GM23338 (cell line): ENCODE data around the gene ENDOV. TPM values are rescaled to one million over a fixed set of nuclear protein-coding genes. Genes with fewer than 3 reads are reported as not detected.

ENCODE experiments used
- ATAC-seq: fragments of 200-7000 bp; cut with Tn5 transposase; 3 replicates; pipeline ENCODE4 v1.9.1; 2020
- DNase-seq: peaks from one replicate; pipeline ENCODE4 v3.0.0-alpha.2; 2015; ENCODE audit warnings: low spot score
- H2AFZ ChIP-seq: fragments of 200-600 bp; sonication (generic); 2 replicates; pipeline ENCODE4 v1.8.0; 2016; ENCODE audit warnings: antibody characterized with exemption, mild to moderate bottlenecking, moderate library complexity
- H3F3A ChIP-seq: fragments of 200-600 bp; sonication (generic); replicated peaks from 2 replicates; pipeline ENCODE4 v1.8.0; 2017; ENCODE audit warnings: antibody characterized with exemption, mixed run types, low read depth
- H3K27ac ChIP-seq: fragments of 200-600 bp; sonication (generic); 2 replicates; pipeline ENCODE4 v1.6.1; 2016; ENCODE audit warnings: low read depth
- H3K27me3 ChIP-seq: fragments of 200-600 bp; sonication (generic); 2 replicates; pipeline ENCODE4 v1.8.0; 2016; ENCODE audit warnings: mild to moderate bottlenecking, mixed run types, moderate library complexity; ENCODE audit not compliant: insufficient read depth
- H3K36me3 ChIP-seq: fragments of 200-600 bp; sonication (generic); 2 replicates; pipeline ENCODE4 v1.8.0; 2016; ENCODE audit warnings: mild to moderate bottlenecking; ENCODE audit not compliant: insufficient read depth
- H3K4me1 ChIP-seq: fragments of 200-600 bp; sonication (generic); 2 replicates; pipeline ENCODE4 v1.8.0; 2016; ENCODE audit warnings: mild to moderate bottlenecking, moderate library complexity; ENCODE audit not compliant: insufficient read depth
- H3K4me2 ChIP-seq: fragments of 200-600 bp; sonication (generic); 2 replicates; pipeline ENCODE4 v1.7.1; 2017; ENCODE audit warnings: mixed run types
- H3K4me3 ChIP-seq: fragments of 200-600 bp; sonication (generic); 2 replicates; pipeline ENCODE4 v1.6.1; 2016; ENCODE audit warnings: mixed run types
- H3K79me2 ChIP-seq: fragments of 200-600 bp; sonication (generic); replicated peaks from 2 replicates; pipeline ENCODE4 v1.8.0; 2017; ENCODE audit warnings: mild to moderate bottlenecking; ENCODE audit not compliant: insufficient read depth
- H3K9me2 ChIP-seq: fragments of 200-600 bp; sonication (generic); 2 replicates; pipeline ENCODE4 v1.8.0; 2017; ENCODE audit not compliant: insufficient read depth
- H4K20me1 ChIP-seq: fragments of 200-600 bp; sonication (generic); replicated peaks from 2 replicates; pipeline ENCODE4 v1.8.0; 2017; ENCODE audit warnings: mild to moderate bottlenecking; ENCODE audit not compliant: insufficient read depth
- H3K27ac Mint-ChIP-seq: 2 replicates; pipeline ENCODE4 v1.8.0; 2020; ENCODE audit warnings: inconsistent platforms, mild to moderate bottlenecking, moderate library complexity, mixed read lengths
- H3K27me3 Mint-ChIP-seq: 3 replicates; pipeline ENCODE4 v1.8.0; 2022; ENCODE audit warnings: low read depth, mild to moderate bottlenecking, moderate library complexity, mixed read lengths, inconsistent platforms; ENCODE audit not compliant: insufficient read depth, poor library complexity
- H3K36me3 Mint-ChIP-seq: 3 replicates; pipeline ENCODE4 v1.8.0; 2021; ENCODE audit warnings: low read depth, mild to moderate bottlenecking, inconsistent platforms, moderate library complexity, mixed read lengths
- H3K4me1 Mint-ChIP-seq: 3 replicates; pipeline ENCODE4 v1.8.0; 2020; ENCODE audit warnings: mild to moderate bottlenecking, inconsistent platforms, mixed read lengths
- H3K4me3 Mint-ChIP-seq: 3 replicates; pipeline ENCODE4 v1.8.0; 2021; ENCODE audit warnings: moderate library complexity, mild to moderate bottlenecking, inconsistent platforms, mixed read lengths
- H3K9me3 Mint-ChIP-seq: 3 replicates; pipeline ENCODE4 v1.8.0; 2020; ENCODE audit warnings: moderate library complexity, mild to moderate bottlenecking, inconsistent platforms, mixed read lengths
- CTCF ChIP-seq, 2 experiments: fragments of 200-600 bp in 1 of 2; sonication (generic) in 1 of 2; conservative IDR thresholded peaks; 2 replicates each; pipeline versions ENCODE4 v1.5.1 to v1.6.1; 2016 to 2017; ENCODE audit warnings: antibody characterized with exemption in 2 of 2, low read depth in 2 of 2, mild to moderate bottlenecking in 2 of 2, moderate library complexity in 1 of 2
- ETS1 ChIP-seq: IDR thresholded peaks from 2 replicates; pipeline ENCODE4 v1.6.1; 2016; ENCODE audit warnings: antibody characterized with exemption
- EZH2 ChIP-seq: fragments of 200-600 bp; sonication (generic); IDR thresholded peaks from one replicate; pipeline ENCODE4 v1.8.0; 2017; ENCODE audit warnings: antibody characterized with exemption, mild to moderate bottlenecking, low read depth; ENCODE audit not compliant: unreplicated experiment
- EZH2phosphoT487 ChIP-seq: fragments of 200-600 bp; sonication (generic); IDR thresholded peaks from one replicate; pipeline ENCODE4 v1.8.1; 2018; ENCODE audit warnings: antibody characterized with exemption; ENCODE audit not compliant: unreplicated experiment
- POLR2AphosphoS5 ChIP-seq: IDR thresholded peaks from 2 replicates; pipeline ENCODE4 v1.6.1; 2016; ENCODE audit warnings: antibody characterized with exemption, low read depth
- STAT1 ChIP-seq: IDR thresholded peaks from one replicate; pipeline ENCODE4 v1.6.1; 2016; ENCODE audit warnings: antibody characterized with exemption; ENCODE audit not compliant: unreplicated experiment
- ZNF114 ChIP-seq: fragments of 250-450 bp; sonication (Bioruptor Pico); IDR thresholded peaks from 2 replicates; pipeline ENCODE4 v1.5.0; 2020; ENCODE audit warnings: mild to moderate bottlenecking, moderate library complexity
- ZNF462 ChIP-seq: fragments of 250-450 bp; sonication (Bioruptor Pico); IDR thresholded peaks from 2 replicates; pipeline ENCODE4 v1.5.0; 2020; ENCODE audit warnings: mild to moderate bottlenecking, moderate library complexity
- polyA plus RNA-seq: library from polyadenylated mRNA; unstranded; fragments of >200 nt; fragmentation: Nextera tagmentation; extraction: Ambion mirVana; gene quantifications from 2 replicates; pipeline ENCODE4 v1.2.1, GENCODE V29; 2016
- total RNA-seq: library from RNA; depleted of rRNA; stranded (reverse); fragments of >200 nt; shearing (Covaris generic); gene quantifications from 2 replicates; pipeline ENCODE4 v1.2.3, GENCODE V29; 2014

ENDOV gene
- total and polyA plus RNA-seq, 2 experiments from 2014 or later: 11.5 to 16.1 TPM

- H3K4me3 Mint-ChIP-seq: no peak overlapping the region; the same call in 2 of the 3 replicates
These were observed 67.8 kb downstream of the ENDOV start for GRCh38 chr17:80482555-80483308.

More at GRCh38 chr17:80482555-80483308, 67.8 kb downstream of the ENDOV start:
- no peak for TF ChIP-seq CTCF (conservative IDR thresholded peaks at IDR 0.05; ENCODE audit: low read depth in 2 of 2)
- TF ChIP-seq ETS1: no peak
- TF ChIP-seq EZH2: no peak
- no peak for TF ChIP-seq STAT1
- TF ChIP-seq POLR2AphosphoS5: no peak
- TF ChIP-seq EZH2phosphoT487: no peak
- no peak for TF ChIP-seq ZNF462 (CRISPR knock-in tag)
- TF ChIP-seq ZNF114 (CRISPR knock-in tag): no peak
- Histone ChIP-seq H3F3A (no peaks in the 10 kb centered on the region), H2AFZ (no peak overlapping the region), H3K36me3 (no peaks in the 10 kb centered on the region), H3K4me2 (no peak overlapping the region), H3K9me2 (no peaks in the 10 kb centered on the region), H3K27ac (no peak overlapping the region), H3K4me3 (no peak overlapping the region), H4K20me1 (no peaks in the 10 kb centered on the region), H3K4me1 (peaks cover 3% of the 10 kb centered on the region; the same call in 1 of the 2 replicates), H3K27me3 (peaks cover 49% of the 10 kb centered on the region), H3K79me2 (no peaks in the 10 kb centered on the region)
- ATAC-seq (no peak), DNase-seq (no peak)
- Mint-ChIP-seq H3K27me3 (peaks cover 59% of the 10 kb centered on the region), H3K4me1 (peaks cover 22% of the 10 kb centered on the region), H3K27ac (no peak overlapping the region), H3K9me3 (no peaks in the 10 kb centered on the region; the same call in 1 of the 3 replicates), H3K36me3 (peaks cover 3% of the 10 kb centered on the region; the same call in 1 of the 3 replicates)
